ENCODE results near the gene IZUMO4. TPM values are rescaled to one million over a fixed set of nuclear protein-coding genes. Genes with fewer than 3 reads are reported as not detected.

Gene IZUMO4
- total RNA-seq, 1 experiment from 2014 or later: 2.5 TPM

- H3K36me3 ChIP-seq (ENCODE audit: insufficient read depth, low read length, poor library complexity, severe bottlenecking): no peaks in the 10 kb centered on the region
- TF ChIP-seq EZH2 (IDR thresholded peaks at IDR 0.05; ENCODE audit: borderline replicate concordance, low read depth, low read length, poor library complexity, severe bottlenecking) (no peak), CTCF (conservative IDR thresholded peaks at IDR 0.05; ENCODE audit: low read depth, low read length) (no peak)
- no peak overlapping the region for H3K27ac ChIP-seq (ENCODE audit: low read depth, low read length, poor library complexity, severe bottlenecking)
- intact Hi-C loops (cut with micrococcal nuclease; ENCODE audit: unreplicated experiment): no loop called here
- no peak for DNase-seq (ENCODE audit: low spot score)
- H3K27me3 ChIP-seq (replicated peaks; ENCODE audit: insufficient read depth, low read depth, low read length, poor library complexity): no peaks in the 10 kb centered on the region
- CTCF ChIA-PET: no interaction called here
- BruUV-seq (replicated peaks): no TSS peak
- H3K4me1 ChIP-seq (ENCODE audit: insufficient read depth, low read length, poor library complexity, severe bottlenecking): peaks cover 24% of the 10 kb centered on the region
- no peaks in the 10 kb centered on the region for H3K9me3 ChIP-seq (ENCODE audit: low read depth, low read length, poor library complexity, severe bottlenecking)
- H3K4me3 ChIP-seq (ENCODE audit: low read depth, low read length, poor library complexity, severe bottlenecking): no peak overlapping the region
- POLR2A ChIA-PET (ENCODE audit: low non-redundant PET): interaction anchor here (0.7 kb wide), 1 partner anchor 689 kb away, joined by 3 read pairs; no protein-coding TSS in a partner anchor
Measured at GRCh38 chr19:2053601-2054389, 42.9 kb upstream of the IZUMO4 start.

GRCh38 chr19:2054763-2055162, 42.0 kb upstream of the IZUMO4 start:
- Histone ChIP-seq H3K4me3 (ENCODE audit: low read depth, low read length, poor library complexity, severe bottlenecking) (no peak overlapping the region), H3K27me3 (replicated peaks; ENCODE audit: insufficient read depth, low read depth, low read length, poor library complexity) (no peaks in the 10 kb centered on the region), H3K36me3 (ENCODE audit: insufficient read depth, low read length, poor library complexity, severe bottlenecking) (no peaks in the 10 kb centered on the region), H3K27ac (ENCODE audit: low read depth, low read length, poor library complexity, severe bottlenecking) (no peak overlapping the region), H3K4me1 (ENCODE audit: insufficient read depth, low read length, poor library complexity, severe bottlenecking) (peaks cover 22% of the 10 kb centered on the region), H3K9me3 (ENCODE audit: low read depth, low read length, poor library complexity, severe bottlenecking) (no peaks in the 10 kb centered on the region)
- ChIA-PET POLR2A (ENCODE audit: low non-redundant PET) (interaction anchor here (0.7 kb wide), 1 partner anchor 690 kb away, joined by 3 read pairs; no protein-coding TSS in a partner anchor), CTCF (no interaction called here)
- DNase-seq (ENCODE audit: low spot score): no peak
- intact Hi-C loops (cut with micrococcal nuclease; ENCODE audit: unreplicated experiment): no loop called here
- TF ChIP-seq CTCF (conservative IDR thresholded peaks at IDR 0.05; ENCODE audit: low read depth, low read length): no peak
- TF ChIP-seq EZH2 (IDR thresholded peaks at IDR 0.05; ENCODE audit: borderline replicate concordance, low read depth, low read length, poor library complexity, severe bottlenecking): no peak
- BruUV-seq (replicated peaks): no TSS peak

GRCh38 chr19:2055931-2056836, 40.5 kb upstream of the IZUMO4 start:
- Histone ChIP-seq H3K4me3 (ENCODE audit: low read depth, low read length, poor library complexity, severe bottlenecking) (no peak overlapping the region), H3K36me3 (ENCODE audit: insufficient read depth, low read length, poor library complexity, severe bottlenecking) (no peaks in the 10 kb centered on the region), H3K9me3 (ENCODE audit: low read depth, low read length, poor library complexity, severe bottlenecking) (no peaks in the 10 kb centered on the region), H3K27ac (ENCODE audit: low read depth, low read length, poor library complexity, severe bottlenecking) (peak overlapping the region; percentile 83), H3K27me3 (replicated peaks; ENCODE audit: insufficient read depth, low read depth, low read length, poor library complexity) (no peaks in the 10 kb centered on the region), H3K4me1 (ENCODE audit: insufficient read depth, low read length, poor library complexity, severe bottlenecking) (peaks cover 30% of the 10 kb centered on the region)
- DNase-seq (ENCODE audit: low spot score): peak; percentile 71
- CTCF ChIA-PET: no interaction called here
- TF ChIP-seq CTCF (conservative IDR thresholded peaks at IDR 0.05; ENCODE audit: low read depth, low read length) (no peak), EZH2 (IDR thresholded peaks at IDR 0.05; ENCODE audit: borderline replicate concordance, low read depth, low read length, poor library complexity, severe bottlenecking) (no peak)
- intact Hi-C loops (cut with micrococcal nuclease; ENCODE audit: unreplicated experiment): no loop called here
- POLR2A ChIA-PET (ENCODE audit: low non-redundant PET): no interaction called here
- BruUV-seq (replicated peaks): no TSS peak
